Measurements from ENCODE around the gene HCCS.

HCCS gene

GRCh38 chrX:11111037-11111851 lies at the start of gene HCCS:
TSS of gene HCCS (plus strand) at chrX:11111332. CDS start at chrX:11112061, 729 bp downstream.
- peak; percentile 62 to 72 for DNase-seq (ENCODE audit: low read depth in 2 of 2)

GRCh38 chrX:11064276-11064675 lies 46.9 kb upstream of the HCCS start:
- DNase-seq (ENCODE audit: low read depth in 2 of 2), result no peak

DNA sequence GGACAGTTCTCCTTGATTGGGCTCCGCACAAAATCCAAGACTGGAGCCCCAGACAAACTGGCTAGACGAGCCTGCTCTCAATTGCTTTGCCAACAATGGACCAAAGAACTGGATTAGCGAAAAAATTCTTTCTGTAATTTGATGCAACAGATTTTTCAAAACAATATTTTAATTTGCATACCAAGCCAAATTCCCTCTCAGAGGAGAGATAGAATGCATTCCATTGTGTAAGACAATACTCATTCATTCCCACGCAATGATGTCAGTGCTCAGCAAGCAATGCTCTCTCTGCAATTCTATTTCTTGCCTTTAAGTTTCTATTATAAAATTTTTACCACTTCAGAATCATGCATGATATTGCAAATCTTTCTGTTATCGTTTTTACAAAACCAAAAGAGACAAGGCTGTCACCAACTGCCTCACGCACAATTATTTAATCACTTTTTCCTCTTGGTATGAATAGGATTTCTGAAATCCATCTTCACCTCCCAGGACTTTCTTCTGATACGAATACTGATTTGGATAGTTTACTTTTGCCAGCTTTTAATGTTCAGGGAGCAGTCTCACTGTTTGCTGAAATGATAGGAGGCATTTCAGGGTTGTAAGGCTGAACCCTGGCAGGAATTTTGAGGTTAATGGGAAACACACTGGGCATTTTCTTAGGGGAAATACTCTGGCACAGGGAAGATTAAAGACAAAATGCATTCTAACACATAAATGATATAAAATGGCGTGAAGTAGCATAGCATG lies 46.1 kb upstream of the HCCS start:
- DNase-seq (ENCODE audit: low read depth in 2 of 2), result no peak

DNA sequence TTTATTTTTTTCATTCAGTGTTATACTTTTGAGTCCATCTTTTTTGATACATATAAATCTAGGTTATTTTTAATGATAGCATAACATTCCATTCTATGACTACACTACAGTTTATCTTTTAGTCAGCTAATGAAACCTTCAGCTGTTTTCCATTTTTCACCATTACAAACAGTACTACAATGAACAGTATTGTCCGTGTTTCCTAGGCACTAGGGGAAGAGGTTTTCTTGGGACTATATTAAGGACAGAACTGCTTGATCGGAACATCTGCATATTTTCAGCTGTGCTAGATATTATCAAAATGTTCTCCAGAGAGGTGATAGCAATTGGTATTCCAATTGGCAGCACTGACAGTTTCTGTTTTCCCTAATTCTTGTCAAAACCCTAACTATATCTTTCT lies 44.3 kb upstream of the HCCS start:
- no peak for DNase-seq (ENCODE audit: low read depth in 2 of 2)

DNA sequence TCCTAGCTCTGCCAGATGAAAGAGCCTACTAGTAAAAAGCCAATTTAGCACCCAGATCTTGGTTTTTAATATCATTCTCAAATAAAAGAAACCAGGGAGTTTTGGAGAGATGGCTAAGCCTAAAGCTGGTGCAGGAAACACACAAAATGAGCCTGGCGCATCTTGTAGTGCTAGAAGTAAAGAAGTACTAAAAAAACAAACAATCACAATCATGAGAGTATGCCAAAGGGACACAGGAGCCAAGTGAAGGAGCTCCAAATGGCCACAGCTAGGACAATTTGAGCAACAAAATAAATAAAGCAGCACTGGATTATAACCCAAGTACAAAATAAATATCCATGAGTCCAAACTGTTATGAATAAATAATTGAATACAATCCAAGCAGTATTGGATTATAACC lies 37.8 kb upstream of the HCCS start:
- DNase-seq (ENCODE audit: low read depth in 2 of 2), result no peak

- DNase-seq (ENCODE audit: low read depth in 2 of 2), result no peak
Measured at GRCh38 chrX:11080741-11081305, 30.3 kb upstream of the HCCS start.

GRCh38 chrX:11081511-11081910 lies 29.6 kb upstream of the HCCS start:
- DNase-seq (ENCODE audit: low read depth in 2 of 2), result no peak

DNA sequence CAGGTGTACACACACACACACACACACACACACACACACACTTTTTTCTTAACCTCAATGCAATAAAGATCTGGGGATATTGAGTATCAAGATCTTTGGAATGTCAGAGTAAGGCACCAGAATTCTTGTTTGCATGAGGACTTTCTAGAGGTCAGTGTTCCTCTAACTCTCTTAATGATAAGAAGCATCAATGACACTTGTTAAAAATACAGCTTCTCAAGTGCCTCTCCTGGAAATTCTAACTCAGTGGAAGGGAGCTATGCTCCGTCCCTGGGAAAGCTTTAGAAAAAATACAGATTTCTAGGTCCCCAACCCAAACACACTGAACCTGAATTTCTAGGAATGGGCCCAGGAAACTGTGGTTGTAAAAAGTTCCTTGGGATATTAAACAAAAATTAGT lies 25.8 kb upstream of the HCCS start:
- no peak for DNase-seq (ENCODE audit: low read depth in 2 of 2)

DNA sequence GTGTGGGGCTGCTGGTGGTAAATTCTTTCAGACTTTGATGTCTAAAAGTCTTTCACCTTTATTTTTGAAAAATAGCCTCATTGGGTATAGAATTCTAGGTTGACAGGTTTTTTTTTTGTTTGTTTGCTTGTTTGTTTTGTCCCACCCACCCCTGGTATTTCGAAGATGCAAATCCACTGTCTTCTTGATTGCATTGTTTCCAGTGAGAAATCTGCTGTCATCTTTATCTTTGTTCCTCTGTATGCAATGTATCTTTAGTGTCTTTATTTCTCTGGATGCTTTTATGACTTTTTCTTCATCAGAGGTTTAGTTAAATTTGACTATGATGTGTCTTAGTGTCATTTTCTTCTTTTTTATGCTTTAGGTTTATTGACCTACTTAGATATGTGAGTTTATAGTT lies 21.3 kb upstream of the HCCS start:
- no peak for DNase-seq (ENCODE audit: low read depth in 2 of 2)

DNA sequence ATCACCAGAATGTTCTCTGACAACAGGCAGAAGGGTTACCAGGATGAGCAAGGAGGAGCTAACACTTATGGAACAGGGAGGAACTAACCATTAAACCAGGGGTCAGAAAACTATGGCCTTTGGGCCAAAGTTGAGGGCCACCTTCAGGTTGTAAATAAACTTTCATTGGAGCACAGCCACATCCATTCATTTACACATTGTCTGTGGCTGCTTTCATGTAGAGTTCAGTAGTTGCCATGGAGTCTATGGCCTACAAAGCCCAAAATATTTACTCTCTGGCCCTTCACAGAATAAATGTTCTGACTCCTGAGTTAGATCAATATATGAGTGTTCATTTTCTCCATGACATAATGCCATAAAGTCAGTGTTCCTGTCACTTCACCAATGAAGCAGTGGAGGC lies 13.2 kb upstream of the HCCS start:
- DNase-seq (ENCODE audit: low read depth in 2 of 2), result no peak

DNA sequence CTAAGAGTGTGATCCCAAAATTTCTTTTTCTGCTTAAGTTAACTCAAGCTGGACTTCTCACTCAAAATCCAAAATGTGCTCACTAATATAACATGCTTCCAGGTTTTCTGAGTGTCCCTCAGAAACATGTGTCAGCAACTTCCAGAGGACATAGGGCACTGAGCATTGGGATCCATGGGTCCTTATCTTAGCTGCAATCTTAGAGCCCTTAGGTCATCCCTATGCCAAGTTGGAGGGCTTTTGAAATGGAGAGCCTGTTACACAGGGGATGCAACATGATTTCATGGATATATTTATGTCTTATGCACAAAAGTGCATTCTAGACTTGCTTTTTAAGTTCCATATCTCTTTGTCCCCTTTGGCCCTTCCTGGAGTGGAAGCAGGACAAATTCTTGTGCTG lies 11.7 kb upstream of the HCCS start:
- no peak for DNase-seq (ENCODE audit: low read depth in 2 of 2)

DNA sequence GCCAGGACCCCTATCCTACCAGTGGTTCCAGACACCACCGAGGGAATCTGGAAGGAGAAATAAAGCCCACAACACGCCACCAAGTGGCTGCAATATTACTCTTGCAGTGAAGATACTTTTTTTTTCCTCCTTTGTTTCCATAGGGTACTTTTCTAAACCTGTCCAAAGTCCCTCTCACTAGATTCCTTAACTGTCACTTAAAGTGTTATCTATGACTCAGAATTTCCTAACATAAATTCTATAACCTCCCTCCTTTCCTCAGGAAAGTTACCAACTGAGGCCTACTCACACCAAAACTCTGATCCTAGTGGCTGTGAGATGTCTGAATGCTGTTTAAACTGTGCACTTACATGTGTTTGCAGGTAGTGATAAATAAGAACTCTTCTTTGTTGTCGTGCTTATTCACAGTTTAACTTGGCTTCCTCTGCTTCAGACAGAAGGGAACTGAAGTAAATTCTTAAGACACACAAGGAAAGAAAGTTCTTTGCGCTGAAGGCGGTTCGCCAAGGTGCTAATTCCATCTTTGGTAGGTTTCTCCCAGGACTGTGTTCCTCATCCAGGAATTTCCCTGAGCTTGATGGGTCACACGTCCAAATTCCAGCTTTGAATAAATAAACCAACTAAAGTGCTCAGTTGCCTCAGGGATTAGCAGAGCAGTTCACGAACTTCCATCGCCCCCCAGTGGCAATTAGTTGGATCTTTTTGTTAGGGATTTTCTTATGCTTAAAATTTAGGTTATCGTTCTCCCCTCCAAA lies 10.7 kb upstream of the HCCS start:
- no peak for DNase-seq (ENCODE audit: low read depth in 2 of 2)

DNA sequence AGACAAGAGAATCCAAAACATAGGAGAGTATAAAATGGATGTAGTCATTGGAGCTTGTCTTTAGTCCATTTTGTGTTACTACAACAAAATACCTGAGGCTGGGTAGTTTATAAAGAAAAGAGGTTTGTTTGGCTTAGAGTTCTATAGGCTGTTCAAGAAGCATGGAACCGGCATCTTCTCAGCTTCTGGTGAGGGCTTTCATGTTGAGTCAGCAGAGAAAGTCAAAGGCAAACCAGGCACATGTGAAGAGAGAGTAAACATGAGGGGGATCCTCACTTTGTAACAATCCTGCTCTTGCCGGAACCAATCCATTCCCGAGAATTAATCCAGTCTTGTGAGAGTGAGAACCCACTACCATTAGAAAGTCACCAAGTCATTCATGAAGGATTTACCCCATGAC lies 8.1 kb upstream of the HCCS start:
- DNase-seq (ENCODE audit: low read depth in 2 of 2), result no peak

DNA sequence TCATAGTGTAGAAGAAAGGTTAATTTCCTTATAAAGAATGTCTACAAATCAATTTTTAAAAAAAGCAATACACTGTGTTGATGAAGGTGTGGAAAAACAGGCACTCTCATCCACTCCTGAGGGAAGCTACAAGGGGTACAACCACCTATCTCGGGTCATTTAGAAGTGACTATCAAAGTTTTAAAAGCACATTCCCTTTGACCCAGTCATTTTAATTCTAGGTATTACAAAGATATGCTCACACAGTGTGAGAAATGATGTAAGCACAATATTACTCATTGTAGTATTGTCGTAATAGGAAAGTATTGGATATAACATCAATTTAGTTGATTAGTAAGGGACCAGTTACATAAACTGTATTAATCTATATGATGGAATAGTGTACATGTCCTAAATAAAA lies 7.4 kb upstream of the HCCS start:
- no peak for DNase-seq (ENCODE audit: low read depth in 2 of 2)

- no peak for DNase-seq (ENCODE audit: low read depth in 2 of 2)
Measured at GRCh38 chrX:11105080-11105479, 6.1 kb upstream of the HCCS start.

GRCh38 chrX:11108253-11108941 lies 2.7 kb upstream of the HCCS start:
- no peak for DNase-seq (ENCODE audit: low read depth in 2 of 2)

- no peak for DNase-seq (ENCODE audit: low read depth in 2 of 2)
Measured at GRCh38 chrX:11109968-11110367, 1.2 kb upstream of the HCCS start.

DNA sequence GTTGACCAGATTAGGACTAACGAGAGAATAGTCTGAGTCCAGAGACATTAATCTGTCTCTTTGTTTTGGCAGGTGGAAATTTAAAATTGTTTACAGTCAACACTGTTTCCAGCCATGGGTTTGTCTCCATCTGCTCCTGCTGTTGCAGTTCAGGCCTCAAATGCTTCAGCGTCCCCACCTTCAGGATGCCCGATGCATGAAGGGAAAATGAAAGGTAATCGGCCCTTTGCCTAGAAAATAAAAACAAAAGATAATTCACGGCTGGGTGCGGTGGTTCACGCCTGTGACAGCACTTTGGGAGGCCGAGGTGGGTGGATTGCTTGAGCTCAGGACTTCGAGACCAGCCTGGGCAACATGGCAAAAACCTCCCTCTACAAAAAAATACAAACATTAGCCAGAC lies 815 bp downstream of the HCCS start:
- no peak for DNase-seq (ENCODE audit: low read depth in 2 of 2)

DNA sequence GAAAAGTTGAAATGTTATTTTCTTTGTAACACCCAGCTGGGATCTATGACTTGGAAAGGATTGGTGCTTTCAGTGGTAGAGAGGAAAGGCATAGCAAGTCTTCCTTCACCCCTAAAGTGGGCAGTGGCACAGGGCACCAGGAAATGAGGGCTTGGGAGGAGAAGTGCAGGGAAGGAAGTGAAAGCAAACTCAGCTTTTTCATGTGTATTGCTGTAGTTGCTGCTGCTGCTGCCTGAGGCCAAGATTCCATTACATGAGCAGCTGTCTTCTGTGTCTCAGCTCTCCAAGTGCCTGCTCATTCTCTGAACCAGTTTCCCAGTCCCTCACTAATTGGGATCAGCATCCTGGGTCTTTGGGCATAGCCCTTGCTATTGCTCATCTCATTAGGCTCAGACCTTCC lies 2.6 kb downstream of the HCCS start:
- no peak for DNase-seq (ENCODE audit: low read depth in 2 of 2)

- DNase-seq (ENCODE audit: low read depth in 2 of 2), result no peak
Measured at GRCh38 chrX:11117745-11118144, 6.6 kb downstream of the HCCS start.

DNA sequence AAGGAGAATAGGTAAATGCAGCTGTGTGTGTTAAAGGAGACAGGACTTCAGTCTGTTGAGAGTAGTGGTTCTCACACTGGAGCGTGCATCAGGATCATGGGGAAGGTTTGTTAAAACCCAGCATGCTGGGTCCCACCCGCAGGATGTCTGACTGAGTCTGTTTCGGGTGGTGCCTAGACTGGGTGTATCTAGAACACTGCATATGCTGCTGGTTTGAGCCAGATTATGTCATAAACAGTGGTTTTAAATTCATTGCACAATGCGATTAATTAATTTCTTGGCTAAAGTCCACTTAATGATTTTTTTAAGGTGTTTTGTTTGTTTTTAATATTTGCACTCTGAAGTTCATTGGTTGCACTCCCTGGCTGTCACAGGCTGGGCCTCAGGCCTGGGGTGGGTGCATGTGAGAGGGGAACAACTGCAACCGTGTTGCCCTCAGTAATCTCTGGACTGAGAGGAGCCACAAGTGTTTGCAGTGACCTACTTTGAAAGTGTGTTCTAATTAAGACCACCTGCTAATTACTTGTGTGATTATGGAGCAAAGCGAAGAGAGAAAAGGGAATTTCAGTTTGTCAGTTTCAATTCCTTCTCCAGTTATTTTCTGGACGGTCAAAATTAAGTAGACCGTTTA lies 8.3 kb downstream of the HCCS start:
- DNase-seq (ENCODE audit: low read depth in 2 of 2), result no peak

Measured in stimulated activated CD4-positive, alpha-beta T cell treated with anti-CD3 and anti-CD28 coated beads, Interleukin-4, amount 100 ng/mL, for 48 hours (primary cell).